ENCODE results near the gene PLEKHG4B.

Gene PLEKHG4B

DNA sequence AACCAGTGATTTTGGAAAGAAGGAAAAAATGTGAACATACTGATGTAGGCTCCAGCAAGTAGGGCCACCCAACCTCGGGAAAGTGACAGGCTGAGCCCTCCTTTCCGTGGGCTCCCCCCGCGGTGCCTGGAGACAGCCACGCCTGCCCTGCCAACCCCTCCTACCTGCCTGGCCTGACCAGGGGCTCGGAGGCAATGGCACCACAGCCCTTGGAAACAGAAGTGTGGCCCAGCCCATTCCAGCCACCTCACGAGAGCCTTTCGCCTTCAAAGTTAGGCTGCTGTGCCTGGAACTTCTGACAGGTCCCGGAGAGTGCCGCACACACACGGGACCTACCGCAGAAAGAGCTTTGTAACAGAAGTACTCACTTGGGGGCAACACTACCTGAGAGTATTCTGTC is 49.8 kb downstream of the PLEKHG4B start:
- Mint-ChIP-seq H3K27me3 (peaks cover 12 to 50% of the 10 kb centered on the region in 2 donors), H3K4me1 (ENCODE audit: low read depth in 2 of 2) (no peaks in the 10 kb centered on the region), H3K36me3 (ENCODE audit: insufficient read depth) (no peaks in the 10 kb centered on the region), H3K9me3 (peaks cover 0 to 5% of the 10 kb centered on the region in 2 donors), H3K4me3 (no peak overlapping the region), H3K27ac (no peak overlapping the region)
- DNase-seq (no peak), ATAC-seq (replicated peaks) (no peak)

DNA sequence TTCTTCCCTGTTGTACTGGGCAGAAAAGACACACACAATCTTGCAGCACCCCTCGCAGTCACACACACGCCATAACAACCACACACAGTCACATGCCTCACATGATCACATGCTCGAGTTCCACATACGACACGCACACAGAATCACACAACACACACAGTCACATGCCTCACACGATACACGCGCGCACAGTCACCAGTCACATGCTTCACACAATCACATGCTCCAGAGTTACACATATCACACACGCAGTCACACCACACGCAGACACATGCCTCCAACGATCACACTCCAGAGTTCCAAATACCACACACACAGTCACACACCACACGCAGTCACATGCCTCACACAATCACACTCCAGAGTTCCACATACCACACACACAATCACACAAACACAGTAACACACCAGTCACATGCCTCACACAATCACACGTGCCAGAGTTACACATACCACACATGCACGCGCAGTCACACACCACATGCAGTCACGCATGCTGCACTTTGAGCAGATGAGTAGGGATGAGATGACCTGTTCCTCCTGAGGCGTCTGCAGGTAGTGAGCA is 50.4 kb downstream of the PLEKHG4B start:
- Mint-ChIP-seq H3K9me3 (peaks cover 0 to 10% of the 10 kb centered on the region in 2 donors), H3K4me3 (no peak overlapping the region), H3K36me3 (ENCODE audit: insufficient read depth) (no peaks in the 10 kb centered on the region), H3K27me3 (peaks cover 14 to 56% of the 10 kb centered on the region in 2 donors), H3K27ac (no peak overlapping the region), H3K4me1 (ENCODE audit: low read depth in 2 of 2) (no peaks in the 10 kb centered on the region)
- ATAC-seq (replicated peaks), result no peak
- DNase-seq, result no peak

DNA sequence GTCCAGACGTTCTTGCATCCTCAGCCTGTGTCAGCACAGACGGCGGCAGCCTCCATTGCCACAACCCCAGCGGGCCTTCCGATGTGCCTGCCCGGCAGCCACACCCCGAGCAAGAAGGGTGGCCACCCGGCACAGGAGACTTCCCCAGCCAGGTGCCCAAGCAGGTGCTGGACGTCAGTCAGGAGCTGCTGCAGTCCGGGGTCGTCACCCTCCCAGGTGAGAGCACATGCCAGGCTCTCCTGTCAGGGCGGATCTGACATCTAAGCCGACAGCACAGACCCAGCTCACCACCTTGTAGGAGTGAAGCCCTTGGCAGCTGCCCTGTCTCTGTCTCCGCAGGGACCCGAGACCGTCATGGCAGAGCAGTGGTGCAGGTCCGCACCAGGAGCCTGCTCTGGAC is 51.1 kb downstream of the PLEKHG4B start:
- no peak for DNase-seq
- no peak overlapping the region for H3K4me3 Mint-ChIP-seq
- H3K4me1 Mint-ChIP-seq (ENCODE audit: low read depth in 2 of 2), result no peaks in the 10 kb centered on the region
- no peak overlapping the region for H3K27ac Mint-ChIP-seq
- peaks cover 21 to 60% of the 10 kb centered on the region in 2 donors for H3K27me3 Mint-ChIP-seq
- no peak for ATAC-seq (replicated peaks)
- H3K9me3 Mint-ChIP-seq, result peaks cover 3 to 18% of the 10 kb centered on the region in 2 donors
- H3K36me3 Mint-ChIP-seq (ENCODE audit: insufficient read depth), result no peaks in the 10 kb centered on the region

DNA sequence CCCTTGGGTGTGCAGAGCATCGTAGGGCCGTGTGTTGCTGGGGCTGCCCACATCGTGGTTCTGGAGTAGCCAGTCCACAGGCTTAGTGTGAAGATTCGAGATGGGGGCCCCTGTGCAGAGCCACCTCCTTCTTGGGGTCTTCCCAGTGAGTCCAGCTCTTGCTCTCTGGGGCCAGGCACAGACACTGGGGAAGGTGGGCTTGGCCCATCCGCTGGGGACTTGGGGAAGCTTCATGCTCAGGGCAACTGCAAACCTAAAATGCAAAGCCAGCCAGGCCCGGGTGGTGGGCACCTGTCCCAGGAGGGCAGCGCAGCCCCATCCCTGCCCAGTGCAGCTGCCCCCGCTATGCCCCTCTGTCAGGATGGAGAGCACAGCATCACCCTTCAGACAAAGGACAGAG is 53.0 kb downstream of the PLEKHG4B start:
- Mint-ChIP-seq H3K9me3 (peaks cover 3 to 18% of the 10 kb centered on the region in 2 donors), H3K4me3 (no peak overlapping the region), H3K36me3 (ENCODE audit: insufficient read depth) (no peaks in the 10 kb centered on the region), H3K27ac (no peak overlapping the region), H3K4me1 (ENCODE audit: low read depth in 2 of 2) (no peaks in the 10 kb centered on the region), H3K27me3 (peaks cover 21 to 60% of the 10 kb centered on the region in 2 donors)
- ATAC-seq (replicated peaks) (no peak), DNase-seq (no peak)

DNA sequence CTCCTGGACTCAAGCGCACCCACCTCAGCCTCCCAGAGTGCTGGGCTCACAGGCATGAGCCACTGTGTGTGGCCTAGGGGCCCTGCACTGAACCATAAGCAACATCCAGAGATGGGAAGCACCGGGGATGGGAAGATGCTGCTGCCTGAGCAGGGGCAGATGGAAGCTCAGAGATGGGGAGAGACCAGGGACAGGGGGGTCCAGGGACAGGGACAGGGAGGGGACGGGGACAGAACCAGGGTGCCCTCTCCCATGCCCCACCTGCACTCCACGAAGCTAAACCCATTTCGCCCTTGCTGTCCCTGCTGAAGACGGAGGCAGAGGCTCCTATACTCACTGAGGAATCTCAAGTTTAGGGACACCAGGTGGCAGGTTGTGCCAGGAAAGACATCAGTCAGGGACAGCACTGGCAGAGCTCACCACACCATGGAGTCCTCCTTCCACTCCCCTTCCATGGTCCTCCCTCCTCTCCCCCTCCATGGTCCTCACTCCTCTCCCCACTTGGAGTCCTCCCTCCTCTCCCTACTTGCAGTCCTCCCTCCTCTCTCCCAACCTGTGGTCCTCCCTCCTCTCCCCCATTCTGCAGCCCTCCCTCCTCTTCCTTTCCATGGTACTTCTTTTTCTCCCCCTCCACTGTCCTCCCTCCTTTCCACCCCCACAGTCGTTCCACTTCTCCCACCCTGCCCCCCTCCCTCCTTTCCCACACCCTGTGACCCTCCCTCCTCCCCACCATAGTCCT is 53.8 kb downstream of the PLEKHG4B start:
- ATAC-seq (replicated peaks) (no peak), DNase-seq (no peak)
- Mint-ChIP-seq H3K27me3 (peaks cover 21 to 60% of the 10 kb centered on the region in 2 donors), H3K4me3 (no peak overlapping the region), H3K9me3 (peaks cover 3 to 18% of the 10 kb centered on the region in 2 donors), H3K27ac (no peak overlapping the region), H3K4me1 (ENCODE audit: low read depth in 2 of 2) (no peaks in the 10 kb centered on the region), H3K36me3 (ENCODE audit: insufficient read depth) (no peaks in the 10 kb centered on the region)

DNA sequence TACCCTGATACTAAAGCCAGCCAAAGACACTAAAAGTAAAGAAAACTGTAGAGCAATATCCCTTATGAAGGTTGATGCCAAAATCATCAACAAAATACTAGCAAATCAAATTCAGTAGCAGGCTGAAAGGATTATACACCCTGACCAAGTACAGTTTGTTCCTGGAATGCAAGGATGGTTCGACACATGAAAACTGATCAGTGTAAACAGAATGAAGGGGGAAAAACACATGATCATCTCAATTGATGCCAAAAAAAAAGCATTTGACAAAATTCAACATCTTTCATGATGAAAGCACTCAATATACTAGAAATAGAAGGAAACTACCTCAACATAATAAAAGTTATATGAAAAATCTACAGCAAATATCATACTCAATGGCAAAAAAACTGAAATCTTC is 55.8 kb downstream of the PLEKHG4B start:
- H3K9me3 Mint-ChIP-seq, result peaks cover 3 to 18% of the 10 kb centered on the region in 2 donors
- peaks cover 13 to 49% of the 10 kb centered on the region in 2 donors for H3K27me3 Mint-ChIP-seq
- no peak for DNase-seq
- no peak overlapping the region for H3K27ac Mint-ChIP-seq
- H3K4me3 Mint-ChIP-seq, result no peak overlapping the region
- no peaks in the 10 kb centered on the region for H3K4me1 Mint-ChIP-seq (ENCODE audit: low read depth in 2 of 2)
- ATAC-seq (replicated peaks), result no peak
- H3K36me3 Mint-ChIP-seq (ENCODE audit: insufficient read depth), result no peaks in the 10 kb centered on the region

DNA sequence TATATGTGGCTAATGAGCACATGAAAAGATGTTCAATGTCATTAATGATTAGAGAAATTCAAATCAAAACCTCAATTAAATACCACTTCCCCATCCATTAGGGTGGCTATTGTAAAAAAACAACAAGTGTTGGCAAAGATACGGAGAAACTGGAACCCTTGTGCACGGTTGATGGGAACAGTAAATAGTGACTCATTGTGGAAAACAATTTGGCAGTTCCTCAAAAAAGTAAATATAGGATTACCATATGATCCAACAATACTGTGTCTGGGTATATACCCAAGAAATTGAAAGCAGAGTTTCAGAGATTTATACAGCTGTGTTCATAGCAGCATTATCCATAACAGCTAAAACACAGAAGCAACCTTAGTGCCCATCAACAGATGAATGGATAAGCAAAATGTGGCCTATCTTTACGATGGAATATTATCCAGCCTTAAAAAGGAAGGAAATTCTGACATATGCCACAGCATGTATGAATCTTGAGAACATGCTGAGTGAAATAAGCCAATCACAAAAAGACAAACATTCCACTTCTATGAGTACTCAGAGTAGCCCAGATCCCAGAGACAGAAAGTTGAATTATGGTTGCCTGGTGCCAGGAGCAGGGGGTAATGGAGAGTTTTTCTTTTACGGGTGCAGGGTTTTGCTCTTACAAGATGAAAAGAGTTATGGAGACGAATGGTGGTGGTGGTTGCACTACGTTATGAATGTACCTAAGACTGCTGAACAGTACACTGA is 57.9 kb downstream of the PLEKHG4B start:
- DNase-seq (no peak), ATAC-seq (replicated peaks) (no peak)
- peaks cover 3 to 18% of the 10 kb centered on the region in 2 donors for H3K9me3 Mint-ChIP-seq
- H3K27ac Mint-ChIP-seq, result no peak overlapping the region
- no peaks in the 10 kb centered on the region for H3K4me1 Mint-ChIP-seq (ENCODE audit: low read depth in 2 of 2)
- no peak overlapping the region for H3K4me3 Mint-ChIP-seq
- H3K27me3 Mint-ChIP-seq, result peaks cover 9 to 37% of the 10 kb centered on the region in 2 donors
- H3K36me3 Mint-ChIP-seq (ENCODE audit: insufficient read depth), result no peaks in the 10 kb centered on the region

DNA sequence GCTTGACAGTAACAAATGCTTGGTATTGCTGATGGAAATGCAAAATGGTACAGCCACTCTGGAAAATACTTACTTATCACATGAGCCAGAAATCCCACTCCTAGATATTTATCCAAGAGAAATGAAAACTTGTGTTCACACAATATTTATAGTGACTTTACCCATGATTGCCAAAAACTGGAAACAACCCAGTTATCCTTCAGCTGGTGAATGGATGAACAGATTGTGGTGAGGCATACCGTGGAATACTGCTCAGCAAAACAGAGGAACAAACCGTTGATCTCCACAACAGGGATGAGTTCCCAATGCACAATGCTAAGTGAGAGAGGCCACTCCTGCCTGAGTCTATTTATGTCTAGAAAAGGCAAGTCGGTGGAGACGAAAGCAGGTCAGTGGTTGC is 58.8 kb downstream of the PLEKHG4B start:
- no peak for DNase-seq
- peaks cover 3 to 18% of the 10 kb centered on the region in 2 donors for H3K9me3 Mint-ChIP-seq
- H3K27me3 Mint-ChIP-seq, result peaks cover 9 to 37% of the 10 kb centered on the region in 2 donors

DNA sequence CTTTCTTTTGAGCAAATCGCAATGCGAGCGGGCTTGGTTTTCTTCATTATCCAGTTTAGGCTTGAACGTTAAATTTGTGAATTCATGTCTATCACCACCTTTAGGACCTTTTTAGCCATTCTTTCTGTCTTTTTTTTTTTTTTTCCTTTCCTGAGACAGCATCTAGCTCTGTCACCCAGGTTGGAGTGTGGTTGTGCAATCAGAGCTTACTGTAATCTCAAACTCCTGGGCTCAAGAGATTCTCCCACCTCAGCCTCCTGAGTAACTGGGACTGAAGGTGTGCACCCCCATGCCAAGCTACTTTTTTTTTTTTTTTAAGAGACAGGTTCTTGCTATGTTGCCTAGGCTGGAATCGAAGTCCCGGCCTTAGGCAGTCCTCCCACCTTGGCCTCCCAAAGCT is 60.1 kb downstream of the PLEKHG4B start:
- Mint-ChIP-seq H3K36me3 (ENCODE audit: insufficient read depth) (no peaks in the 10 kb centered on the region), H3K27me3 (peaks cover 18 to 38% of the 10 kb centered on the region in 2 donors), H3K4me1 (ENCODE audit: low read depth in 2 of 2) (no peaks in the 10 kb centered on the region), H3K4me3 (no peak overlapping the region), H3K27ac (no peak overlapping the region), H3K9me3 (peaks cover 3 to 10% of the 10 kb centered on the region in 2 donors)
- ATAC-seq (replicated peaks), result no peak
- DNase-seq, result no peak

More for the DNA sequence above, 58.8 kb downstream of the PLEKHG4B start:
- H3K27ac Mint-ChIP-seq, result no peak overlapping the region
- H3K36me3 Mint-ChIP-seq (ENCODE audit: insufficient read depth), result no peaks in the 10 kb centered on the region
- no peak overlapping the region for H3K4me3 Mint-ChIP-seq
- no peak for ATAC-seq (replicated peaks)
- H3K4me1 Mint-ChIP-seq (ENCODE audit: low read depth in 2 of 2), result no peaks in the 10 kb centered on the region

DNA sequence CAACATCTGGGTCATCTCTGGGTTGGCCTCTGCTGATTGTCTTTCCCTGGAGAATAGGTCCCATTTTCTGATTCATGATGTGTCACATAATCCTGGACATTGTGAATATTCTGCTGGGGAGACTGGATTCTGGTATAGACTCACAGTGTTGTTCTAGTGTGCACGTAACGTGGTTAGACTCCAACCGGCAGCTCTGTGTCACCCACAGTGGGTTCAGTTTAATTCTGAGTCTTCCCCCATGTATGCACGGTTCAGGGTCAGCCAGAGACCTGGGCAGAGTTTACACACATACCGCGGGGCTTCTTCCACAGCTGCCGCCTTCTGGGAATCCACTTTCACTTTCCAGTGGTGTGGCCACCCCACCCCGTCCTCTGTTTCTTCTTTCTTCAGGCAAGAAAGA is 61.3 kb downstream of the PLEKHG4B start:
- H3K4me3 Mint-ChIP-seq, result no peak overlapping the region
- DNase-seq (no peak), ATAC-seq (replicated peaks) (no peak)
- peaks cover 13 to 39% of the 10 kb centered on the region in 2 donors for H3K27me3 Mint-ChIP-seq
- H3K36me3 Mint-ChIP-seq (ENCODE audit: insufficient read depth), result no peaks in the 10 kb centered on the region
- H3K9me3 Mint-ChIP-seq, result no peaks in the 10 kb centered on the region
- no peaks in the 10 kb centered on the region for H3K4me1 Mint-ChIP-seq (ENCODE audit: low read depth in 2 of 2)
- peak overlapping the region in 1 of 2 donors; percentile 57 for H3K27ac Mint-ChIP-seq

DNA sequence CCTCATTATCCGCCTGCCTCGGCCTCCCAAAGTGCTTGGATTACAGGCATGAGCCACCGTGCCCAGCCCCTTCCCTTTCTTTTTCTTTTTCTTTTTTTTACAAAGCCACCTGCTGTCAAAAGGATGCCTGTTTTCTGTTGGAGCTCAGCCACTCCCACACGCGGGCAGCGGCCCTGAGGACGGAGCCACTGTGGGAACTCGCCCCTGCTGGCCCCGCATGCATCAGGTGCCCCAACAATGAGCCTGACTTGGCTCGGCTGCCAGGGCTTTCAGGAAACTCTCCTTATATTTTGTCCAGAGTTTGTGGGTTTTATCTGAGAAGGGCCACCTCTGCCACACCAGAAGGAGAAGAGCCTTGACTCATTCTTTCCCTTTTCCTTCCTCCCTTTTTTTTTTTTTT is 62.3 kb downstream of the PLEKHG4B start:
- peaks cover 23 to 48% of the 10 kb centered on the region in 2 donors for H3K27me3 Mint-ChIP-seq
- H3K9me3 Mint-ChIP-seq, result no peaks in the 10 kb centered on the region
- ATAC-seq (replicated peaks), result no peak

DNA sequence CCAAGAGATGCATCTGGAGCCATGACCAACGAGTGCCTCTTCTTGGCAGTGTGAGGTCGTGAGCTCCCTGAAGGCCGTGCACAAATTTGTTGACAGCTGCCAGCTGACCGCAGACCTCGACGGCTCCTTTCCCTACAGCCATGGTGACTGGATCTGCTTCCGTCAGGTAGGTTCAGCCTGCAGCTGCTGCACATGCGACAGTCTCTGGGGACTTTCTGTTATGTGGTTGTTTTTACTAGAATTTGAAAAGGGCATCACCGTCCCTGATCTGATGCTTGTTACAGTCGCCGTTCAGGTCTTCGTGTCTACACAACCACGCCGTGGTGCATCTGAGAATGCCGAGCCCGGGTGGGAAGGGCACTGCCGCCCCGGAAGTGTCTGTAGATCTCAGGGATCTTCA is 62.9 kb downstream of the PLEKHG4B start:
- no peak for DNase-seq
- H3K4me1 Mint-ChIP-seq (ENCODE audit: low read depth in 2 of 2), result peaks cover 0 to 3% of the 10 kb centered on the region in 2 donors
- H3K4me3 Mint-ChIP-seq, result no peak overlapping the region
- peaks cover 29 to 54% of the 10 kb centered on the region in 2 donors for H3K27me3 Mint-ChIP-seq
- no peaks in the 10 kb centered on the region for H3K9me3 Mint-ChIP-seq
- ATAC-seq (replicated peaks), result no peak
- H3K36me3 Mint-ChIP-seq (ENCODE audit: insufficient read depth), result no peaks in the 10 kb centered on the region
- H3K27ac Mint-ChIP-seq, result no peak overlapping the region

More for the DNA sequence above, 62.3 kb downstream of the PLEKHG4B start:
- Mint-ChIP-seq H3K4me1 (ENCODE audit: low read depth in 2 of 2) (no peaks in the 10 kb centered on the region), H3K27ac (no peak overlapping the region), H3K36me3 (ENCODE audit: insufficient read depth) (no peaks in the 10 kb centered on the region), H3K4me3 (no peak overlapping the region)
- no peak for DNase-seq

DNA sequence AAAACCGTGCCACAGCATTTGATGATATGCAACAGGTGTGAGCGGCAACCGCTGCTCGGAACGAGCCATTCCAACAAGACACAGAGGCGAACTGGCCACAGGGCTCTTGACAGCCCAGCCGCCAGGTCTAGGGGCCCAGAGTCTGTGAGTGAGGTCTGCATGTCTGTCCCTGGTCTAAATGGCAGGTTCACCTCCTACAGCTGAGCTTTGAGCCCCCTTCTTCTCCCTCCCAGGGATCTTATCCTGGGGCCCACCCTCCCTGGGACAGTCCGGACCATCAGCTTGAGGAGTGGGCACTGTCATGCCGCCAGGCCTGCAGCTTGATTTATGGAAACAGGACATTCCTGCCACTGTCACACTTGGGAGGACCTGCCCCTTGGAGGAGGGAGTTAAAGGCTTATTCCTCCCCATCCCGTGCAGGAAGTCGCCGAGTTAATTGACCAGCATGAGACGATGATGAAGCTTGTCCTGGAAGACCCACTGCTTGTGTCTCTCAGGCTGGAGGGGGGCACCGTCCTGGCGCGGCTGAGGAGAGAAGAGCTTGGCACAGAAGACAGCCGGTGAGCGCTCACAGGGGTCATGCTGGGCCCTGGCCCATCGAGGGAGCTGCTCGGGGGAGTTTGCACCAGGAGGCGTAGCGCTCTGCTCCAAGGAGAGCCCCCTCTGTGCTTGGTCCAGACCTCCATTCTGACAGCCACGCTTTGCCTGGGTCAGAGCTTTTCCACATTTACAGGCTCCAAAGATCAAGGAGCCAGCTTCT is 63.9 kb downstream of the PLEKHG4B start:
- H3K4me3 Mint-ChIP-seq, result no peak overlapping the region
- H3K4me1 Mint-ChIP-seq (ENCODE audit: low read depth in 2 of 2), result peaks cover 0 to 3% of the 10 kb centered on the region in 2 donors
- DNase-seq, result no peak
- H3K27me3 Mint-ChIP-seq, result peaks cover 39 to 64% of the 10 kb centered on the region in 2 donors
- no peaks in the 10 kb centered on the region for H3K9me3 Mint-ChIP-seq
- no peaks in the 10 kb centered on the region for H3K36me3 Mint-ChIP-seq (ENCODE audit: insufficient read depth)
- no peak overlapping the region for H3K27ac Mint-ChIP-seq
- ATAC-seq (replicated peaks), result no peak

All from effector memory CD8-positive, alpha-beta T cell (primary cell).